Pancreas (tissue), 10 donors: ENCODE results near the gene YY1. TPM values are rescaled to one million over a fixed set of nuclear protein-coding genes. Genes with fewer than 3 reads are reported as not detected.

ENCODE experiments used
- ATAC-seq, 4 donors: fragments of 200-7000 bp; cut with Tn5 transposase; one replicate each; pipeline versions ENCODE4 v1.8.0 to v1.9.1; 2020; ENCODE audit warnings: mild to moderate bottlenecking in 4 of 4, moderate library complexity in 4 of 4
- DNase-seq, 6 donors: peaks; one replicate each; pipeline ENCODE4 v3.0.0-alpha.2; 2020
- FAIRE-seq: peaks from 2 replicates; lab custom pipeline; 2012; peaks lifted over from hg19 to GRCh38; lab: Jason Lieb, UNC
- H3K27ac ChIP-seq, 4 donors: fragments of 200-600 bp; sonication (generic); 1 replicate in 3 of 4; 2 replicates in 1 of 4; pipeline versions ENCODE4 v1.5.0 to v1.8.0; 2020
- H3K27me3 ChIP-seq, 4 donors: fragments of 200-600 bp; one replicate each; pipeline ENCODE4 v1.8.0; 2021
- H3K36me3 ChIP-seq, 3 donors: fragments of 200-600 bp; sonication (generic) in 1 of 3; one replicate each; pipeline versions ENCODE4 v1.5.0 to v1.8.0; 2020 to 2021
- H3K4me1 ChIP-seq, 3 donors: fragments of 200-600 bp; one replicate each; pipeline ENCODE4 v1.8.0; 2021
- H3K4me3 ChIP-seq, 4 donors: fragments of 200-600 bp; sonication (generic) in 2 of 4; one replicate each; pipeline versions ENCODE4 v1.5.0 to v1.8.0; 2020 to 2021
- H3K9me3 ChIP-seq, 4 donors: fragments of 200-600 bp; one replicate each; pipeline ENCODE4 v1.8.0; 2021
- WGBS, 2 donors: extraction: QIAGEN DNeasy Blood & Tissue Kit; methylation state at CpG; one replicate each; pipeline ENCODE4 v1.1.7; 2013; 5-methylcytosine and 5-hydroxymethylcytosine counted together
- intact Hi-C, 3 donors: fragments of 100-400 bp; cut with DNase I; formaldehyde crosslinking; loops; one replicate each; pipeline versions ENCODE4 v1.11.1 to v1.14.2; 2022
- polyA plus RNA-seq, 2 donors: library from polyadenylated mRNA; stranded (reverse); fragments of 200-250 nt; gene quantifications; one replicate each; pipeline ENCODE4 v1.2.3, GENCODE V29; 2013
- total RNA-seq, 6 donors: library from RNA; stranded (reverse); fragmentation: NEBNext Ultra II Directional in 4 of 6; extraction: Animal tissue kit (Norgen Biotek cat#: 25700) in 4 of 6; gene quantifications; one replicate each; pipeline versions ENCODE4 v1.2.1 to v1.2.4, GENCODE V29; 2021 to 2023
- TF ChIP-seq, protein P1 (sequence below), 4 donors: fragments of 200-600 bp; sonication (generic) in 3 of 4; IDR thresholded peaks; one replicate each; pipeline versions ENCODE4 v1.5.0 to v1.8.0; 2021; ENCODE audit warnings: antibody characterized with exemption in 4 of 4
- donor health status: healthy with polysubstance abuse.
- donor health status: DM: no; HTN: no; CAD: no; lungs with moderate emphysema.
- donor health status: DM: no; HTN: no; CAD: no.
- donor health status: control.
- donor health status: control.
- donor health status: Bipolar disorder and iron deficiency.
- donor health status: DM: yes; HTN: yes; CAD: no.
- donor health status: DM: no; HTN: no; CAD: no.
- donor health status: DM: no; HTN: no; CAD: no.
- donor health status: DM: yes; HTN: yes; CAD: no.

The YY1 gene
- total and polyA plus RNA-seq, 8 donors = 10.5 to 38.7 (median 24.1) TPM

GRCh38 chr14:100268591-100269207, 29.8 kb downstream of the YY1 start:
- Histone ChIP-seq H3K4me1 (peaks cover 5 to 11% (median 10%) of the 10 kb centered on the region in 3 donors), H3K4me3 (no peak overlapping the region), H3K27ac (no peak overlapping the region), H3K36me3 (peaks cover 0 to 4% (median 3%) of the 10 kb centered on the region in 3 donors), H3K9me3 (no peaks in the 10 kb centered on the region), H3K27me3 (no peaks in the 10 kb centered on the region)
- intact Hi-C loops = no loop called here
- no peak for FAIRE-seq
- TF ChIP-seq, protein P1, sequence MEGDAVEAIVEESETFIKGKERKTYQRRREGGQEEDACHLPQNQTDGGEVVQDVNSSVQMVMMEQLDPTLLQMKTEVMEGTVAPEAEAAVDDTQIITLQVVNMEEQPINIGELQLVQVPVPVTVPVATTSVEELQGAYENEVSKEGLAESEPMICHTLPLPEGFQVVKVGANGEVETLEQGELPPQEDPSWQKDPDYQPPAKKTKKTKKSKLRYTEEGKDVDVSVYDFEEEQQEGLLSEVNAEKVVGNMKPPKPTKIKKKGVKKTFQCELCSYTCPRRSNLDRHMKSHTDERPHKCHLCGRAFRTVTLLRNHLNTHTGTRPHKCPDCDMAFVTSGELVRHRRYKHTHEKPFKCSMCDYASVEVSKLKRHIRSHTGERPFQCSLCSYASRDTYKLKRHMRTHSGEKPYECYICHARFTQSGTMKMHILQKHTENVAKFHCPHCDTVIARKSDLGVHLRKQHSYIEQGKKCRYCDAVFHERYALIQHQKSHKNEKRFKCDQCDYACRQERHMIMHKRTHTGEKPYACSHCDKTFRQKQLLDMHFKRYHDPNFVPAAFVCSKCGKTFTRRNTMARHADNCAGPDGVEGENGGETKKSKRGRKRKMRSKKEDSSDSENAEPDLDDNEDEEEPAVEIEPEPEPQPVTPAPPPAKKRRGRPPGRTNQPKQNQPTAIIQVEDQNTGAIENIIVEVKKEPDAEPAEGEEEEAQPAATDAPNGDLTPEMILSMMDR (IDR thresholded peaks at IDR 0.05) = no peak
- 43 to 45% methylated on average over 7 of the region's 7 CpGs for WGBS, 2 donors
- no peak for ATAC-seq
- no peak for DNase-seq

GRCh38 chr14:100271247-100271939, 32.4 kb downstream of the YY1 start:
- Histone ChIP-seq H3K9me3 (no peaks in the 10 kb centered on the region), H3K4me1 (peaks cover 5 to 11% (median 10%) of the 10 kb centered on the region in 3 donors), H3K4me3 (no peak overlapping the region), H3K27ac (peak overlapping the region in 1 of 4 donors; percentile 4), H3K36me3 (no peaks in the 10 kb centered on the region), H3K27me3 (no peaks in the 10 kb centered on the region)
- WGBS, 2 donors = 19 to 20% methylated on average over 10 of the region's 10 CpGs
- peak; percentile 63 for FAIRE-seq
- TF ChIP-seq, protein P1 (IDR thresholded peaks at IDR 0.05) = peak; percentile 12 to 52 (median 33)
- intact Hi-C loops = loop anchor here in 1 of 3 donors (5.0 kb wide), 1 partner anchor 106 kb away; the partner anchor contains the start of gene WDR25
- peak in 4 of 6 donors; percentile 58 to 80 (median 69) for DNase-seq
- peak; percentile 90 to 95 (median 94) for ATAC-seq

DNA sequence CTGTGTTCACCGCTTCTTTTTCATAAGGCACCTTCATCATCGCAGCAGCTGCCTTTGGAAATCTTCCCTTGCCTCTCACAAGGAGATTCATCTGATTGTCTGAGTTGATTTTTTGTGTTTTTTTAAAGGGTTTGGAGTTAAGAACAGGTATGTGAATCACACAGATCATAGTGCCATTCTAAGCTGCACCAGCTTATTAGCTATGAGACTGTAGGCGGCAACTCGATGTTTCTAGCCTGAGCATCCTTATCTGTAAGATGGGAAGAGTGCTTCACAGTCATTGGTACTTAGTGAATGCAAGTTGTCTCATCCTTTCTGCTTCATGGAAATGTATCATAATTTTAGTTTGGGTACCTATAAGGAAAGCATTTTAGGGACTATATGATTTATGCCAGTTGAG, 35.3 kb downstream of the YY1 start:
- intact Hi-C loops = loop anchor here in 1 of 3 donors (5.0 kb wide), 1 partner anchor 103 kb away; the partner anchor contains the start of gene WDR25

DNA sequence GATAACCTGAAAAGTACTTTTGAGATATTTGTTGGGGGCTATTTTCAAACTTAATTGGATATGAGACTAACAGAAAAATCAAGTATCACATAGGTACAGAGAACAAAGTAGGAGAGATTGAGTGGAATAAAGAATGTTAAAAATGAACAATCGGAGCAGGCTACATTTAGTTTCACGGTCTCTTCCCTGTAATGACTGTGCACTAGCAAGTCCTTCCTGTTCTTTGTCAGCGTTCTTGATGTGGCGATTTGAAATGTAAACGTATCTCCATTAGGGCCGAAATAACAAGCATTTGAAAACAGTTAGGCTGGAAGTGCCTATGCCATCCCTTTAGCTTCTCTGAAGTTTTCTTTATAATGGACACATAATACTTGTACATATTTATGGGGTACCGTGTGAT, 36.3 kb downstream of the YY1 start:
- peaks cover 0 to 13% (median 0%) of the 10 kb centered on the region in 3 donors for H3K36me3 ChIP-seq
- intact Hi-C loops = no loop called here
- WGBS, 2 donors = 73 to 78% methylated on average over 7 of the region's 7 CpGs
- no peak for FAIRE-seq
- TF ChIP-seq, protein P1 (IDR thresholded peaks at IDR 0.05) = no peak
- no peak overlapping the region for H3K4me3 ChIP-seq
- H3K9me3 ChIP-seq = no peaks in the 10 kb centered on the region
- no peak for DNase-seq
- H3K27me3 ChIP-seq = no peaks in the 10 kb centered on the region
- no peak for ATAC-seq
- no peak overlapping the region for H3K27ac ChIP-seq
- H3K4me1 ChIP-seq = peaks cover 5 to 11% (median 10%) of the 10 kb centered on the region in 3 donors

More for the DNA sequence above, 35.3 kb downstream of the YY1 start:
- ATAC-seq = no peak
- peaks cover 5 to 11% (median 10%) of the 10 kb centered on the region in 3 donors for H3K4me1 ChIP-seq
- no peak for DNase-seq
- H3K4me3 ChIP-seq = no peak overlapping the region
- peaks cover 0 to 13% (median 0%) of the 10 kb centered on the region in 3 donors for H3K36me3 ChIP-seq
- FAIRE-seq = no peak
- H3K9me3 ChIP-seq = no peaks in the 10 kb centered on the region
- TF ChIP-seq, protein P1 (IDR thresholded peaks at IDR 0.05) = no peak
- H3K27me3 ChIP-seq = no peaks in the 10 kb centered on the region
- 94% methylated on average over 4 of the region's 4 CpGs for WGBS, 2 donors
- H3K27ac ChIP-seq = no peak overlapping the region
